Activated effector memory CD4-positive, alpha-beta T cell treated with Interleukin-2 at 50 U/mL for 16 hours (primary cell): ENCODE measurements around the gene UST.

Experiments used
- DNase-seq: peaks from one replicate; pipeline ENCODE4 v3.0.0-alpha.2; 2020

UST gene, protein sequence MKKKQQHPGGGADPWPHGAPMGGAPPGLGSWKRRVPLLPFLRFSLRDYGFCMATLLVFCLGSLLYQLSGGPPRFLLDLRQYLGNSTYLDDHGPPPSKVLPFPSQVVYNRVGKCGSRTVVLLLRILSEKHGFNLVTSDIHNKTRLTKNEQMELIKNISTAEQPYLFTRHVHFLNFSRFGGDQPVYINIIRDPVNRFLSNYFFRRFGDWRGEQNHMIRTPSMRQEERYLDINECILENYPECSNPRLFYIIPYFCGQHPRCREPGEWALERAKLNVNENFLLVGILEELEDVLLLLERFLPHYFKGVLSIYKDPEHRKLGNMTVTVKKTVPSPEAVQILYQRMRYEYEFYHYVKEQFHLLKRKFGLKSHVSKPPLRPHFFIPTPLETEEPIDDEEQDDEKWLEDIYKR

DNA sequence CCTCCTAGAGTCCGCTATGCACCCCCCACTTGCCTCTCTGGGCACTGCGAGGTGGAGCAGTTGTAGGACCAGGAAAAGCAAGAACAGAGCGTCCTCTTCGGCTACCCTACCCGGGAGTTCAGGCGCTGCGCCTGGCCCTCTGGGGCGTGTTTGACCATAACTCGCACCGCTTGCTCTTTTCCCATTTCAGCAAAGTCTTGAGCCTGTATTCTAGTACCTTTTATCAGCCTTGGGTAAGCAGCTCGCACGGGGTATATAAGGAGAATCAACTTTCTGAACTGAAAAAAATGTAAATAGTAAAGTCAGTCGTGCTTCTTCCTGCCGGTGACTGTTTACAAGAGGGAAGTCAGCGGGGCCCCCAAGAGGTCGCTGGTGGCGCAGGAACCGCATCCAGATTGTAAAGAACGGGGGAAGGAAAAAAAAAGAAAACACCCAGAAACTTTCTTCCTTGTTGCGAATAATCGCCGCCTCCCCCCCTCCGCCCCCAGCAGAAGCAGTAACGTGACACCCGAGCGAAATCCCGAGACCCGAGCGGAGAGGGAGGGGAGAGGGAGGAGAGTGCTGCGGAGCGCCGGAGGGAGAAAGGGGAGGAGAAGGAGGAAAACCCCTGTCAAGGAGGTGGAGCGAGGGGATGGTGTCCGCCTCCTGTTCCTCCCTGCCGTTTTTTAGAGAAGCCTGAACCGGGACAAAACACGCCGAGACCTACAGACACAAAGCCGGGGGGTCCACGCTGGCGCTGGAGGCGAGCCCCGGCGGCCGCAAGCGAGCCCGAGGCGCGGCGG is at the start of gene UST:
UST (plus strand) TSS at position 668 of the 782 bp plus-strand sequence. CDS start 401 bp downstream, outside the sequence.
- peak; percentile 61 for DNase-seq

DNA sequence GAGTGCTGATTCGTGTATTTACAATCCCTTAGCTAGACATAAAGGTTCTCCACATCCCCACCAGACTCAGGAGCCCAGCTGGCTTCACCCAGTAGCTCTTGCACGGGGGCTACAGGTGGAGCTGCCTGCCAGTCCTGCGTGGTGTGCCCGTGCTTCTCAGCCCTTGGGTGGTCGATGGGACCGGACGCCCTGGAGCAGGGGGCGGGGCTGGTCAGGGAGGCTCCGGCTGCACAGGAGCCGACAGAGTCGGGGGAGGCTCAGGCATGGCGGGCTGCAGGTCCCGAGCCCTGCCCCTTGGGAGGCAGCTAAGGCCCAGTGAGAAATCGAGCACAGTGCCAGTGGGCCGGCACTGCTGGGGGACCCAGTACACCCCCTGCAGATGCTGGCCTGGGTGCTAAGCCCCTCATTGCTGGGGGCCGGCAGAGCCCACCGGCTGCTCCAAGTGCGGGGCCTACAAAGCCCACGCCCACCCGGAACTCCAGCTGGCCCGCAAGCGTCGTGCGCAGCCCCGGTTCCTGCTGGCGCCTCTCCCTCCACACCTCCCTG is 48.9 kb upstream of the UST start:
- no peak for DNase-seq

- no peak for DNase-seq
Measured at GRCh38 chr6:148698671-148699180, 48.1 kb upstream of the UST start.

DNA sequence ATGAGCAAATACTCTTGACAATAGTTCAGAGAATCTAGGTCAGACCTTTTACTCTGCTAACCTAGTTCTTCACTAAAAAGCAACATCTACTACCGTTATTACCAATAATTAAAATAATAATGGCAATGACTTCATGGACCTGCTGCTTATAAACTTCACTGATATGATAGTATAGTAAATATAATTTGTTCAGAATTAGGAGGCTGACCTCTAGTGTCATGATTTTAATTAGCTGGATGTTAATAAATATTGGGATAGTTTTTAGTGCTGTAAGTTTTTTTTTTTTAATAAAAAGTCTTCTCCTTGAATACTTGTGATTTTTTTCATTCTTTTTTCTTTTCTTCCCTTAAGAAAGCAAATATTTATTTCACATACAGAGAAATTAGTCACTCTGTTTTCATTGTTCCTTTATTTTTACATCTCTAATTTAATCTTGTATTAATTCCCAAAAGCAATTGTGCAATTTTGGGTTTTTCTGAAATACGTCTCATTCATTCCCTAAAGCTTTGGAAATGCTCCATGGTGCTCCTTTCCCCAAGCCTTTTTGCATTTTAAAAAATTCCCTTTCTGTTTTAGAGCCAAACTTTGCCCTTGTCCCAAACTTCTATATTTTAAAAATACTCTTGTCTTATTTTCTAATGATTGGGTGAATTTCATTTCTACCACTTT is 46.6 kb upstream of the UST start:
- DNase-seq, result no peak

GRCh38 chr6:148700741-148701311 is 46.0 kb upstream of the UST start:
- DNase-seq, result no peak

GRCh38 chr6:148701375-148701774 is 45.5 kb upstream of the UST start:
- DNase-seq, result no peak

DNA sequence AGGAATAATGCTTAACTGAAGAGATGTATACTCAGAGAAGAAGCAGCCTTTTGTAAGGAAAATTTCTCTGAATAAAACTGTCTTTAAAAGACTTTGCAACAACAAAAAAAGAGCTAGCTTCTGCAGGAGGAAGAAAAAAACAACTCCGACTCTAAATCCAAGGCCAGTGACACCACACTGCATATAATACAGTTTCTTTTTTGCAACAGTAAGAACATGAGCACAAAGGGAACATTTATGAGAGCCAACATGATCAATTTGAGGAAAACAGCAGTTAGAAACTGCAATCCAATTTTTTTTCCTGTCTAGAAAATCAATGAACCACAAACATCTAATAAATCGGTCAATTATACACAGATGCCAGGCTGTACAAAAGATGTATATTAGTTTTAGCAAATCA is 42.9 kb upstream of the UST start:
- no peak for DNase-seq

GRCh38 chr6:148704400-148705246 is 42.2 kb upstream of the UST start:
- no peak for DNase-seq

GRCh38 chr6:148708707-148709106 is 38.1 kb upstream of the UST start:
- no peak for DNase-seq

- no peak for DNase-seq
Measured at GRCh38 chr6:148709577-148709976, 37.3 kb upstream of the UST start.

DNA sequence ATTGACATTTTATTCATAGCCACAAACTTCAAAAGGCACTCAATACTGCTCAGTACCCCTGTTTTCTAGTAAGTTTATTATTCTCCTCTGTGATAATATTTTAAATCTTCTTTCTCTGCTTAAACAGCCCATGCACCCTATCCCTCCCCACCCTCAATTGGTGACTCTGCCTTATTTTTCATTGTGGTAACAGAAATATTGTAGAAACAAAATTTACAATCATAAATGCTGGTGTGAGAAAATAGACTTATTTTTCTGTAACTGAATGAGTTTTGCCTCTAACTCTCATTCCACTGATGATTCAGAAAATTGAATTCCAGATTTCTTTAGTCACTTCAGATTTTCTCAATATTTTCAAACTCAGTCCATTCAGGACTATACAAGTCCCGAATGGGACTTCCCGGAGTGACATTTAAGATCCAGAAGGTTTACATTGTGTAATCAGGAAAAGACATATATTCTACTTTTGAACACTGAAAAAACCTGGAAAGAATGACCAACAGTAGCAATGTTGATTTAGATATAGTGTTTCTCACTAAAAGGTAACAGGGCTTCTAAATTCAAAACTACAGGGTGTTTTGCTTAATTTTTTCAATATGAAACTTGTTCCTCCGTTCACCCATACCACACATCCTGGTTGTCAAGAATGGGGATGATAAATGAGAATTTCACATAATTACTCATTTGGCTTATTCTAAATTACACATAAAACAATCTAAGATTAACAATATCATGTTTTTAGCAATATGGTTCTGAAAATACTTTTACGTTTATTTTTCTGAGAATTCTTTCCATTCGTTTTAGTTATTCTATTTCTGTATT is 34.8 kb upstream of the UST start:
- no peak for DNase-seq

DNA sequence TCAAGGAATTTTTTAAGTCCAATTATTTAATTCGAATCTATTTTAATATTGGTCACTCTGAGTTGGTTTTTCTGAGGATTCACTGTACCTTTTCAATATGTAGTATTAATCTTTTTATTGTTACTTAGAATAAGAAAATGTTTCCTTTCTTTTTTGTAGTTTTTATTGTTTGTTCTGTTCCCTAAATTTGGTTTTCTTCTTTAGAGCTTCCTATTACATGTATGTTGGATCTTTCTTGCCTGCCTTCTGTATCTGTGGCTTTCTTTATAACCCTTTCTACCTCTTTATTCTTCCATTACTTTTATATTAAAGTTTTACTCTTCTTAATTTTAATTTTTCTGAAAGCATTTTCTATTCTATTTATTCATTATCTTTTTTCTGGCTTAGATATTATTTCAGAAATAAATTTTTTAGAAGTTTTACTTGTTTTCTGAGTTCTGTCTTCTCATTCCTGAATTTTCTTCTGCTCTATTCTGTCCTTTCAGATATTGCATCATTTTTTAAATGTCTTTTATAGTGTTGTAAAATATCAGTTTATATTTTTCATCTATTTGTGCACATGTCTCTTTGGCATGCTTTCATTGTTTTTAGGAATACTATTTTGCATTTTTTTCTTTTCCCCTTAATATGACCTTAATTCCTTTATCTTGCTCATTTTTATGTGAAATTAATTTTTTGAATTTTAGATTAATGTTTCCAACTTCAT is 33.6 kb upstream of the UST start:
- DNase-seq, result no peak

DNA sequence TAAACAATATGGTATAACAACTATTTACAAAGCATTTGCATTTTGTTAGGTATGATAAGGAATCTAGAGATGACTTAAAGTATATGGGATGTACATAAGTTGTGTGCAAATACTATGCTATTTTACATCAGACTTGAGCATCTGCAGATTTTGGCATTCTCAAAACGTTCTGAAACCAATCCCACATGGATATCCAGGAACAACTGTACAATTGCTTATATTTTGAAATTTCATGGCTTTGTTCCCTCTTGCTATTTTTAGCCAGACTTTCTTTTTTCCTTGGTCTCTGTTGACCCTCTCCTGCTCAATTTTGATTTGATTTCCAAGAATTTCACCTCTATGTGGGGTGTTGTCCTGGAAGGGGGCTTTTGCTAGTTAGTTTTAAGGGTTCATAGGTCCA is 32.9 kb upstream of the UST start:
- DNase-seq, result no peak

- no peak for DNase-seq
Measured at GRCh38 chr6:148716811-148717210, 30.0 kb upstream of the UST start.

DNA sequence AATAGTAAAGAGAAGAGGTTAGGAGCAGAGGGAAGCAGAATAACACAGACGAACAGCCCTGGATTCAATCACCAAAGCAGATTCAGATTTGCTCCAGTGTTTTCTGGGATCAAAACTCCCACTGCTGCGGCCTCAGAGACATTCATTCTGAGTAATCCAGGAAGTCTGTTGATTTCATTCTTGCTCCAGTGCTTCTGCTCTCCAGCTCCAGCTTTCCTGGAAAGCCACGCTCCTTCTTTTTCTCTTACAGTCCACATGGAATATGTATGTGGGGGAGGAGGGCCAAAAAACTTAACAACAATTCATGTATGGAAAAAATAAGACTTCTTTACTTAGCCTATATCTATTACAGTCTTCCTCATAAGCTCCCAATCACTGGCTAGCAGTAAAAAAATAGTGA is 26.4 kb upstream of the UST start:
- DNase-seq, result no peak

GRCh38 chr6:148720897-148721296 is 25.9 kb upstream of the UST start:
- DNase-seq, result no peak

- no peak for DNase-seq
Measured at GRCh38 chr6:148723484-148723883, 23.3 kb upstream of the UST start.

DNA sequence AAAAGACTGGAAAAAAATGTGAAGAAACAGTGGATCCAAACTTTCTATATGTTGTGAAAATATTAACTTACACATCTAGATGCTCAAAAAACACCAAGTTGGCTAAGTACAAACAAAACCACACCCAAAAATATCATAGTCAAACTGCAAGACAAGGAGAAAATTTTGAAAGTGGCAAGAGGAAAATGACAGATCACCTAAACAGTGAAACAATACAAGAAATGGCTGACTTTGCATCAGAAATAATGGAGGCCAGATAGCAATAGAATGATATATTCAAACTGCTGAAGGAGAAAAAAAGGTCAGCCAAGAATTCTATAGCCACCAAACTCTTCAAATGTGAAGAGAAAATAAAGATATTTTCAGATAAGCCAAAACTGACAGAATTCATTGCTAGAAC is 22.4 kb upstream of the UST start:
- DNase-seq, result no peak

GRCh38 chr6:148727104-148727503 is 19.7 kb upstream of the UST start:
- DNase-seq, result no peak

- no peak for DNase-seq
Measured at GRCh38 chr6:148735989-148736388, 10.8 kb upstream of the UST start.
